ENCODE data around the gene RALGPS2. TPM values are rescaled to one million over a fixed set of nuclear protein-coding genes. Genes with fewer than 3 reads are reported as not detected.

The RALGPS2 gene
- total RNA-seq, 1 experiment from 2014 or later, result 238 TPM

- no peak for DNase-seq
- no peaks in the 10 kb centered on the region for H3K27me3 ChIP-seq (ENCODE audit: low read length)
- H3K4me2 ChIP-seq (ENCODE audit: low read depth, low read length, poor library complexity, severe bottlenecking), result no peak overlapping the region
- H3K79me2 ChIP-seq (ENCODE audit: low read length), result no peaks in the 10 kb centered on the region
- H2AFZ ChIP-seq (ENCODE audit: low read length), result no peak overlapping the region
- no peak overlapping the region for H3K27ac ChIP-seq (ENCODE audit: low read length)
- no peaks in the 10 kb centered on the region for H3K9me3 ChIP-seq (ENCODE audit: low read length)
- peaks cover 13% of the 10 kb centered on the region for H3K4me1 ChIP-seq (ENCODE audit: low read length)
- H3K9me2 ChIP-seq (replicated peaks; ENCODE audit: insufficient read depth, low read length), result no peaks in the 10 kb centered on the region
- H4K20me1 ChIP-seq (ENCODE audit: insufficient read depth, low read depth, low read length), result peaks cover 7% of the 10 kb centered on the region
- H3K36me3 ChIP-seq (ENCODE audit: insufficient read depth, low read length), result no peaks in the 10 kb centered on the region
- no peak overlapping the region for H3K4me3 ChIP-seq (ENCODE audit: low read length)
- H3K9ac ChIP-seq (ENCODE audit: low read length), result no peak overlapping the region
Measured at GRCh38 chr1:178938101-178938958, 213.3 kb downstream of the RALGPS2 start.

- H3K27ac ChIP-seq (ENCODE audit: low read length), result no peak overlapping the region
- H2AFZ ChIP-seq (ENCODE audit: low read length), result no peak overlapping the region
- no peak overlapping the region for H3K4me3 ChIP-seq (ENCODE audit: low read length)
- H4K20me1 ChIP-seq (ENCODE audit: insufficient read depth, low read depth, low read length), result peaks cover 7% of the 10 kb centered on the region
- H3K9me3 ChIP-seq (ENCODE audit: low read length), result no peaks in the 10 kb centered on the region
- H3K9ac ChIP-seq (ENCODE audit: low read length), result no peak overlapping the region
- H3K36me3 ChIP-seq (ENCODE audit: insufficient read depth, low read length), result no peaks in the 10 kb centered on the region
- DNase-seq, result no peak
- no peaks in the 10 kb centered on the region for H3K27me3 ChIP-seq (ENCODE audit: low read length)
- no peak overlapping the region for H3K4me2 ChIP-seq (ENCODE audit: low read depth, low read length, poor library complexity, severe bottlenecking)
- H3K4me1 ChIP-seq (ENCODE audit: low read length), result peaks cover 7% of the 10 kb centered on the region
- H3K79me2 ChIP-seq (ENCODE audit: low read length), result no peaks in the 10 kb centered on the region
- H3K9me2 ChIP-seq (replicated peaks; ENCODE audit: insufficient read depth, low read length), result no peaks in the 10 kb centered on the region
Measured at GRCh38 chr1:178938959-178939317, 213.9 kb downstream of the RALGPS2 start.

GRCh38 chr1:178939338-178940067 lies 214.5 kb downstream of the RALGPS2 start:
- H2AFZ ChIP-seq (ENCODE audit: low read length), result no peak overlapping the region
- H3K27ac ChIP-seq (ENCODE audit: low read length), result no peak overlapping the region

DNA sequence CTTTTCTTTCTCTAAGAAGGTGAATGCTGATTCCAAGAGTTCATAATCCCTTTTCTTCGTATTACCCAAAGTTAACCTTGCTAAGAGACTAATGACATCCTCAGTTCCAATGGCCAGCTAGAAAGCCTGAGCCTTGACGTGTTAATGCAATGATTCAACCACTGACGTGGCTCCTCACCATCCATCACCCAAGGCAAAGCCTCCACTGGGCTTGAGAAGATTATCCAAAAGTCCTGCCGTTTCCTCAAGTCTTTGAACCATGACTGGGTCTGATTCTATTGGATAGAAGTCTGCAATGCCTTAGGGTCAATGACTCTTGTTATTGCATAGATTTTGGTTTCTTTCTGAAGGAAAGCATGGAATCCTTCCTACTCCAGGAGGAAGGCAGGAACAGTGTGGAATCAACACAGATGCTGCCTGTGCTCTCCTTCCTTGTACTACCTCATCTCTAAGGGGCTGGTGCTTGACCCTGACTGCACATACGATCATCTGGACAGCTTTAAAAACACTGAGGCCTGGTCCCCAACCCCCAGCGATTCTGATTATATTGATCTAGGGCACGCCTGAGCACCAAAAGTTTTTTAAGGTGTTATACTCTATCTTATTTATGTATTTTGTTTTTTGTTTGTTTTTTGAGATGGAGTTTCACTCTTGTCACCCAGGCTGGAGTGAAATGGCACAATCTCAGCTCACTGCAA lies 215.2 kb downstream of the RALGPS2 start:
- peaks cover 2% of the 10 kb centered on the region; the same call in 1 of the 2 replicates for H4K20me1 ChIP-seq (ENCODE audit: insufficient read depth, low read depth, low read length)
- no peaks in the 10 kb centered on the region for H3K4me1 ChIP-seq (ENCODE audit: low read length)
- no peak overlapping the region for H3K9ac ChIP-seq (ENCODE audit: low read length)
- no peak overlapping the region for H3K4me3 ChIP-seq (ENCODE audit: low read length)
- H3K36me3 ChIP-seq (ENCODE audit: insufficient read depth, low read length), result no peaks in the 10 kb centered on the region
- no peaks in the 10 kb centered on the region for H3K27me3 ChIP-seq (ENCODE audit: low read length)
- H3K9me3 ChIP-seq (ENCODE audit: low read length), result no peaks in the 10 kb centered on the region
- H3K4me2 ChIP-seq (ENCODE audit: low read depth, low read length, poor library complexity, severe bottlenecking), result no peak overlapping the region
- no peaks in the 10 kb centered on the region for H3K9me2 ChIP-seq (replicated peaks; ENCODE audit: insufficient read depth, low read length)
- H3K27ac ChIP-seq (ENCODE audit: low read length), result no peak overlapping the region
- no peak for DNase-seq
- H3K79me2 ChIP-seq (ENCODE audit: low read length), result no peaks in the 10 kb centered on the region
- H2AFZ ChIP-seq (ENCODE audit: low read length), result no peak overlapping the region

More at GRCh38 chr1:178939338-178940067, 214.5 kb downstream of the RALGPS2 start:
- no peaks in the 10 kb centered on the region for H3K27me3 ChIP-seq (ENCODE audit: low read length)
- no peaks in the 10 kb centered on the region for H3K36me3 ChIP-seq (ENCODE audit: insufficient read depth, low read length)
- no peak overlapping the region for H3K4me3 ChIP-seq (ENCODE audit: low read length)
- no peaks in the 10 kb centered on the region for H3K9me3 ChIP-seq (ENCODE audit: low read length)
- H3K4me2 ChIP-seq (ENCODE audit: low read depth, low read length, poor library complexity, severe bottlenecking), result no peak overlapping the region
- H4K20me1 ChIP-seq (ENCODE audit: insufficient read depth, low read depth, low read length), result peaks cover 7% of the 10 kb centered on the region
- no peak overlapping the region for H3K9ac ChIP-seq (ENCODE audit: low read length)
- peaks cover 1% of the 10 kb centered on the region for H3K4me1 ChIP-seq (ENCODE audit: low read length)
- H3K9me2 ChIP-seq (replicated peaks; ENCODE audit: insufficient read depth, low read length), result no peaks in the 10 kb centered on the region
- DNase-seq, result no peak
- H3K79me2 ChIP-seq (ENCODE audit: low read length), result no peaks in the 10 kb centered on the region

DNA sequence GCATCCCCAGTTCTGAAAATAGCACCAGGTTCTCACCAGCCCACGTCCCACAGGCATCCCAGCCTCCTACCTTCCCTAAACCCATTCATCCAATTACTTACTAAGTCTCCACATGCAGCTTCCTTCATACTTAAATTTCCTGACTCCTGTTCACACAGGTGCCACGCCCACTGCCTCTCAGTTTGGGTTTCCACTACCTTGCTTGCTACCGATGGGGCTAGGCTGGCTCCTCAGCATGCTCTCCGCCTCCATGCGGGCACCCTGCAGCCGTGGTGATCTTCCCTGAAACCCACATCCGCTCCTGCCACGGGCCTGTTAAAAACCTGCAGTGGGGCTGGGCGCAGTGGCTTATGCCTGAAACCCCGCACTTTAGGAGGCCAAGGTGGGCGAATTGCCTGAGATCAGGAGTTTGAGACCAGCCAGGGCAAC lies 216.2 kb downstream of the RALGPS2 start:
- no peak for DNase-seq

DNA sequence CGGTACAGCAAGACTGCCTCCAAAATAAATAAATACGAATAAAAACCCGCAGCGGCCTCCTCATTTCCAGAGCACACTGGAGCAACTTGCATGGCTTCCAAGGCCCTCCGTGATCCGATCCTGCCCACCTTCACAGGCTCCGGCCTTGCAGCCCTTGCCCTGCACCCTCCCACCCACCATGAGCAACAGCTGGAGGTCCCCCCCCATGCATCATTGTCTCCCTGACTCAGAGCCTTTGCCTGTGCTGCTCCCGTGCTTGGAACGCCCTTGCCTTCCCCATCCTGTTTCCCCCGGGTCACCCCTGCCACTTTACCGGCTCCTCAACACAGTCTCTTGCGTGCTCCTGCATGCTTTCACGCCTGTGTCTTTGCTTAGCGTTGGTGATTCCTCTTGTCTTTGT lies 216.8 kb downstream of the RALGPS2 start:
- H3K4me2 ChIP-seq (ENCODE audit: low read depth, low read length, poor library complexity, severe bottlenecking), result no peak overlapping the region
- H3K4me1 ChIP-seq (ENCODE audit: low read length), result no peaks in the 10 kb centered on the region
- H3K79me2 ChIP-seq (ENCODE audit: low read length), result no peaks in the 10 kb centered on the region
- no peaks in the 10 kb centered on the region for H3K9me3 ChIP-seq (ENCODE audit: low read length)
- no peaks in the 10 kb centered on the region for H3K27me3 ChIP-seq (ENCODE audit: low read length)
- no peak overlapping the region for H3K27ac ChIP-seq (ENCODE audit: low read length)
- DNase-seq, result no peak
- no peak overlapping the region for H3K9ac ChIP-seq (ENCODE audit: low read length)
- H3K4me3 ChIP-seq (ENCODE audit: low read length), result no peak overlapping the region
- peaks cover 2% of the 10 kb centered on the region; the same call in 1 of the 2 replicates for H4K20me1 ChIP-seq (ENCODE audit: insufficient read depth, low read depth, low read length)
- no peaks in the 10 kb centered on the region for H3K36me3 ChIP-seq (ENCODE audit: insufficient read depth, low read length)
- no peak overlapping the region for H2AFZ ChIP-seq (ENCODE audit: low read length)
- no peaks in the 10 kb centered on the region for H3K9me2 ChIP-seq (replicated peaks; ENCODE audit: insufficient read depth, low read length)

More for the DNA sequence above, 216.2 kb downstream of the RALGPS2 start:
- H3K9me2 ChIP-seq (replicated peaks; ENCODE audit: insufficient read depth, low read length), result no peaks in the 10 kb centered on the region
- H3K4me3 ChIP-seq (ENCODE audit: low read length), result no peak overlapping the region
- no peak overlapping the region for H2AFZ ChIP-seq (ENCODE audit: low read length)
- H3K36me3 ChIP-seq (ENCODE audit: insufficient read depth, low read length), result no peaks in the 10 kb centered on the region
- H3K4me1 ChIP-seq (ENCODE audit: low read length), result no peaks in the 10 kb centered on the region
- no peak overlapping the region for H3K27ac ChIP-seq (ENCODE audit: low read length)
- H3K79me2 ChIP-seq (ENCODE audit: low read length), result no peaks in the 10 kb centered on the region
- H3K9ac ChIP-seq (ENCODE audit: low read length), result no peak overlapping the region
- H3K9me3 ChIP-seq (ENCODE audit: low read length), result no peaks in the 10 kb centered on the region
- no peak overlapping the region for H3K4me2 ChIP-seq (ENCODE audit: low read depth, low read length, poor library complexity, severe bottlenecking)
- H3K27me3 ChIP-seq (ENCODE audit: low read length), result no peaks in the 10 kb centered on the region
- peaks cover 2% of the 10 kb centered on the region; the same call in 1 of the 2 replicates for H4K20me1 ChIP-seq (ENCODE audit: insufficient read depth, low read depth, low read length)

- H3K27ac ChIP-seq (ENCODE audit: low read length), result no peak overlapping the region
- no peak overlapping the region for H3K9ac ChIP-seq (ENCODE audit: low read length)
- H3K4me1 ChIP-seq (ENCODE audit: low read length), result no peaks in the 10 kb centered on the region
- no peak overlapping the region for H3K4me3 ChIP-seq (ENCODE audit: low read length)
- no peak overlapping the region for H3K4me2 ChIP-seq (ENCODE audit: low read depth, low read length, poor library complexity, severe bottlenecking)
- no peaks in the 10 kb centered on the region for H3K9me2 ChIP-seq (replicated peaks; ENCODE audit: insufficient read depth, low read length)
- H3K79me2 ChIP-seq (ENCODE audit: low read length), result no peaks in the 10 kb centered on the region
- DNase-seq, result no peak
- H4K20me1 ChIP-seq (ENCODE audit: insufficient read depth, low read depth, low read length), result peaks cover 2% of the 10 kb centered on the region; the same call in 1 of the 2 replicates
- H3K9me3 ChIP-seq (ENCODE audit: low read length), result no peaks in the 10 kb centered on the region
- H2AFZ ChIP-seq (ENCODE audit: low read length), result no peak overlapping the region
- no peaks in the 10 kb centered on the region for H3K27me3 ChIP-seq (ENCODE audit: low read length)
- H3K36me3 ChIP-seq (ENCODE audit: insufficient read depth, low read length), result no peaks in the 10 kb centered on the region
Measured at GRCh38 chr1:178942285-178943198, 217.5 kb downstream of the RALGPS2 start.
